ENCODE data around the gene H2BK1.

GRCh38 chr7:151236406-151236805 is 26.1 kb upstream of the H2BK1 start:
- TF ChIP-seq, protein P1, sequence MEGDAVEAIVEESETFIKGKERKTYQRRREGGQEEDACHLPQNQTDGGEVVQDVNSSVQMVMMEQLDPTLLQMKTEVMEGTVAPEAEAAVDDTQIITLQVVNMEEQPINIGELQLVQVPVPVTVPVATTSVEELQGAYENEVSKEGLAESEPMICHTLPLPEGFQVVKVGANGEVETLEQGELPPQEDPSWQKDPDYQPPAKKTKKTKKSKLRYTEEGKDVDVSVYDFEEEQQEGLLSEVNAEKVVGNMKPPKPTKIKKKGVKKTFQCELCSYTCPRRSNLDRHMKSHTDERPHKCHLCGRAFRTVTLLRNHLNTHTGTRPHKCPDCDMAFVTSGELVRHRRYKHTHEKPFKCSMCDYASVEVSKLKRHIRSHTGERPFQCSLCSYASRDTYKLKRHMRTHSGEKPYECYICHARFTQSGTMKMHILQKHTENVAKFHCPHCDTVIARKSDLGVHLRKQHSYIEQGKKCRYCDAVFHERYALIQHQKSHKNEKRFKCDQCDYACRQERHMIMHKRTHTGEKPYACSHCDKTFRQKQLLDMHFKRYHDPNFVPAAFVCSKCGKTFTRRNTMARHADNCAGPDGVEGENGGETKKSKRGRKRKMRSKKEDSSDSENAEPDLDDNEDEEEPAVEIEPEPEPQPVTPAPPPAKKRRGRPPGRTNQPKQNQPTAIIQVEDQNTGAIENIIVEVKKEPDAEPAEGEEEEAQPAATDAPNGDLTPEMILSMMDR (IDR thresholded peaks at IDR 0.05), result no peak
- no peak for TF ChIP-seq POLR2A (IDR thresholded peaks at IDR 0.05)

All from uterus (tissue), 2 donors.